NCI-H510A treated with DMSO at 0.1 percent for 48 hours (cell line): ENCODE results near the gene SEPHS1.
A peak's percentile ranks its signal among the peaks of the same experiment; 100 is the strongest.
"Not testable (repeated sequence)": the region's sequence is repeated elsewhere in the genome, so short reads cannot be mapped to it uniquely, and the experiment has no call there.

ENCODE experiments used
- DNase-seq: peaks from one replicate; lab custom pipeline; 2025; lab: John Stamatoyannopoulos, UW

Gene SEPHS1, protein sequence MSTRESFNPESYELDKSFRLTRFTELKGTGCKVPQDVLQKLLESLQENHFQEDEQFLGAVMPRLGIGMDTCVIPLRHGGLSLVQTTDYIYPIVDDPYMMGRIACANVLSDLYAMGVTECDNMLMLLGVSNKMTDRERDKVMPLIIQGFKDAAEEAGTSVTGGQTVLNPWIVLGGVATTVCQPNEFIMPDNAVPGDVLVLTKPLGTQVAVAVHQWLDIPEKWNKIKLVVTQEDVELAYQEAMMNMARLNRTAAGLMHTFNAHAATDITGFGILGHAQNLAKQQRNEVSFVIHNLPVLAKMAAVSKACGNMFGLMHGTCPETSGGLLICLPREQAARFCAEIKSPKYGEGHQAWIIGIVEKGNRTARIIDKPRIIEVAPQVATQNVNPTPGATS

DNA sequence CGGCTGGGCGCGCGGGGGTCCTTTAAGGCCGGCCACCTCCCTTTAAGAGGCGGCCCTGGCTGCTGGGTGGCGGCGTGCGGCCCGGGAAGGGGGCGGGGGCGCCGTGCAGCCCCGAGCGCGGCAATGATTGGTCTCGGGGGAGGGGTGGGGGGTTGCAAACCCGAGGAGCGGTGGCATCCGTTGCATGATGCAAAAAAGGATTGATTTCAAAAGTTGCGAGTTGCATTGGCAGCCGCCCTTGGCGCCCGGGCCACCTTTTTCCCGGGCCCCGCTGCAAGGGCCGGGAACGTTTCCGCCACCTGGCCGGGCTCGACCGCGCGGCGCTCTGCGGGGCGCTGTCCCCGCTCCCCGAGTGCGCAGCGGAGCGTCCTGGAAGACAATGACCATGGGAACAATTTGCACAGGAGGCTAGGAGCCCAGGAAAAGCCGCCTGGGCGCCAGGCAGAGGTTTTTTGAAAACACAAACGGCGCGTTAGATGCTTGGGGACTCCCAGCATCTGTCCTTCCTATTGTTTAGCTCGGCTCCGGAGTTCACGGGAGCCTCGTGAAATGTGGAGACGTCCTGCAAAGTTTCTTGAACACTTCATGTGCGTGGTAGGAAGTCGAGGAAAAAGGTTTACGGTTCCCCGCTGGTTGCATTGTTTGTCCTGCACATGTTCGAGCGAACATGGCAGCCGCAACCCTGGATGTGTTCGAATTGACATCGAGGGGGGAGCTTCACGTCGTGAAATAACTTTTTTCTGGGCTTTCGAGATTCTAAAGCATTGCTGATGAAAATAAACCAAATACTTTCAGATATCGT is at the start of gene SEPHS1:
Gene SEPHS1 (minus strand): TSS at position 78 of the 802 bp plus-strand sequence. CDS start 3,343 bp downstream, outside the sequence.
- DNase-seq, result peak; percentile 80

DNA sequence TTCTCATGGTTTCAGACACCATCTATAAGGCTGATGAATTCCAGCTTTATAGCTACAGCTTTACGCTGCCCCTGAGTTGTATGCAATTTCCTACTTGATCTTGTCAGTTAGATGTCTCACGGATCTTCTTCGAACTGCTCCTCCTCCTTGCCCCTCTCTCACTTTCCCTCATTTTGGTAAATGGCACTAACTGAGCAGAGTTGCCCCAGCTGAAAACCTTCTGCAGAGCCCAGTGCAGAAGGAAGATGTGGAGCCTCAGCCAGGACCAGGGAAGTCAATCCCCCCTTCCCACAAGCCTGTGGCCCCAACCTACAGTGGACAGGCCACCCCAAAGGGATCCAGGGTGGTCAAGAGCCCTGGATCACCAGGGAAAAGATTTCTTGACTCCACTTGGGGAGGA is 49.0 kb upstream of the SEPHS1 start:
- no peak for DNase-seq

DNA sequence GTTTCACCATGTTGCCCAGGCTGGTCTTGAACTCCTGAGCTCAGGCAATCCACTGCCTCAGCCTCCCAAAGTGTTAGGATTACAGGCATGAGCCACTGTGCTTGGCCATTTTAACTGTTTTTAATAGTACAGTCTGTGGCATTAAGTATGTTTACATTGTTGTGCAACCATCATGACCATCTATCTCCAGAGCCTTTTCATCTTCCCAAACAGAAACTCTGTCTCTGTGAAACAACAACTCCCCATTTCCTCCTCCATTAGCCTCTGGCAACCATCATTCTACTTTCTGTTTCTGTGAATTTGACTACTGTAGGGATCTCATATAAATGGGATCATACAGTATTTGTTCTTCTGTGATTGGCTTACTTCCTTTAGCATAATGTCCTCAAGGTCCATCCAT is 48.3 kb upstream of the SEPHS1 start:
- DNase-seq, result no peak

DNA sequence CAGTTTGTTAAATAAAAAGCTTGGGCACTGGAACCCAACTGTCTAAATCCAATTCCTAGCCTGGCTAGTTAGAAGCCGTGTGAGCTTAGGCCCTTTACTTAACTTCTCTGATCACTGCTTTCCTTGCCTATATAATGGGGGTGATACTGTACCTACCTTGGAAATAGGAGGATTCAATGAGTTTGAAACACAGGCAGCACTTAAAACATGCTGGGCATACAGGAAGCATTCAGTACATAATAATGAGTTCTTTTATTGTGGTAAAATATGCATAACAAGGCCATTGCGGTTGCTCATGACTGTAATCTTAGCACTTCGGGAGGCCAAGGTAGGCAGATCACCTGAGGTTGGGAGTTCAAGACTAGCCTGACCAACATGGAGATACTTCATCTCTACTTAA is 47.4 kb upstream of the SEPHS1 start:
- DNase-seq, result no peak

DNA sequence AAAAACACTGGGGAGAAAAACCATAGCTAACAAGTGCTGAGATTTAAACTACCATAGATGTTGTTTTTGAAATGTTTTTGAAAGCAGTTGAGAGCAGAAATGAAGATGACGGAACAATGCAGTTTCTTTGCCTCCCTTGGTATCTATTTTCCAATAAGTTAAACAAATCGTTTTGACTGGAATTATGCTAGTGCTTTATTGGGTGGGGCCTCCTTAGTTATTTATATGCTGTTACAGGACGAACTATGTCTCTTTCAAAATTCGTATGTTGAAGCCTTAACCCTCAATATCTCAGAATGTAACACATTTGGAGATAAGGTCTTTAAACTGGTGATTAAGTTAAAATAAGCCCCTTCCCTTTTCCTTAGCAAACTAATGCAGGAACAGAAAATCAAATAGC is 45.5 kb upstream of the SEPHS1 start:
- DNase-seq, result no peak

DNA sequence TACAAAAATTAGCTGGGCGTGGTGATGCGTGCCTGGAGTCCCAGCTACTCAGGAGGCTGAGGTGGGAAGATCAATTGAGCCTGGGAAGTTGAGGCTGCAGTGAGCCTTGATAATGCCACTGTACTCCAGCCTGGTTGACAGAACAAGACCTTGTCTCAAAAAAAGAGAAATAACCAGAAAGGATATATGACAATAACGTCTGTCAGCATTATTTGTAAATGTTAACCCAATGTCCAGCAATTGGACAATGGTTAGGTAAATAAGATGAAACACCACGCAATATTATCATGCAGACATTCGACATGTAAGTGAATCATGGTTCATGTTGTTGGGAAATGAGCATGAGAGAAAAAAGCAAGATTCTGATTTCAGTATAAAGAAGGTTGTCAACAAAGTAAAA is 44.6 kb upstream of the SEPHS1 start:
- DNase-seq, result no peak

DNA sequence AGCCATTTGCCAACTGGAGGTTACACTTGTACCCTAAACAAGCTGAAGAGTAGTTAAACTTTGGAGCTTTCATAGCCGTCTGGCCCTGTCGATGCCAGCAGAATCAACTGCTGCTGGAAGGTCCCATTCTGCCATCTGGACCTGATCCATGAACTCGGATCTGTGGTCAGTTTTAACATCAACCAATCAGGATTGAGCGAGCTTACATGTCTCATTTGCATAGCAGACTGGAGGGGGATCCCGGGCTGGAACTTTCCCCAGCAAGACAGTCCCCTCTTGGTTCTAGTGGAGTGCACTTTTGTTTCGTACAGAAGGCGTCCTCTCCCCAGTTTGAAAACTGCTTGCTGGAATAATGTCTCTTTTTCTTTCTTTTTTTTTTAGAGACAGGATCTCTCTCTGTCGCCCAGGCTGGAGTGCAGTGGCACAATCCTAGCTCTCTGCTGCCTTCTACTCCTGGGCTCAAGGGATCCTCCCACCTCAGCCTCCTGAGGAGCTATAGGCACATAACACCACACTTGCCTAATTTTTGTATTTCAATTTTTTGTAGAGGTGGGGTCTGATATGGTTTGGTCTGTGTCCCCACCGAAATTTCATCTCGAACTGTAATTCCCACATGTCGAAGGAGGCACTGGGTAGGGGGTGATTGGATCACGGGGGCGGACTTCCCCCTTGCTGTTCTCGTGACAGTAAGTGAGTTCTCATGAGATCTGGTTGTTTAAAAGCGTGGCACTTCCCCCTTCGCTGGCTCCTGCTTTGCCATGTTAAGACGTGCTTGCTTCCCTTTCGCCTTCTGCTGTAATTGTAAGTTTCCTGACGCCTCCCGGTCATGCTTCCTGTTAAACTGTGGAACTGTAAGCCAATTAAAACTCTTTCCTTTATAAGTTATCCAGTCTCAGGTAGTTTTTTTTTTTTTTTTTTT is 42.8 kb upstream of the SEPHS1 start:
- DNase-seq, result no peak

DNA sequence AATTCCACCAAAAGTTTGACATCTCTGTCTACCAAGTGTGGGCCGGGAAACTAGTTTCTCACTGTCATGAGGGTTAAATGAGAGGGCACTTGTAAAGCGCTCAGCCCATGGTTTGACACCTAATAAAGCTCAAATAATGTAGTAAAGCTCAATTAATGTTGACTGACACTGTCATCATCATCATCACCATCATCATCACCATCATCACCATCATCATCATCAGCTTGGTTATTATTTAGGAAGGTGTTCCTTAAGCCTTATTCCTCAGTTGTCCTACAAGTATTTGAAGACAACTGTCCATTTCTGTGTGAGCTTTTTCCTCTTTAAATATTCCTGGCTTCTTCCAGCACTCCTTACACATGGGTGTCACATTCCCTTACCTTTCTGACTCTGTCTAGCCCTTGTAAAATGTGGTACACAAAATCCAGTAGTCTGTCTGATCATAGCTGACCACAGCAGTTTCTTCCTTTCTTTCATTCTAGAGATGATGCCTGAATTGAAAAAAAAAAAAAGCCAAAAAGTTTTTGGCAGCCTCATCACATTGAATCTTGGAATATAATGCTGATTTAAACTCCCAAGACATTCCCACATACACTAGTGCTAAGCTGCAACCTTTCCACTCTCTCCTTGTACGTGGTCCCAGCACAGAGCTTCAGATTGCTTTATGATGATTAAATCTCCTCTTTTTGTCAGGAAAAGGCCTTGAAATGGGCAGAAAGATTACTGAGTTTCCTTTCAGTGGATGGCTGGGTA is 40.6 kb upstream of the SEPHS1 start:
- no peak for DNase-seq

DNA sequence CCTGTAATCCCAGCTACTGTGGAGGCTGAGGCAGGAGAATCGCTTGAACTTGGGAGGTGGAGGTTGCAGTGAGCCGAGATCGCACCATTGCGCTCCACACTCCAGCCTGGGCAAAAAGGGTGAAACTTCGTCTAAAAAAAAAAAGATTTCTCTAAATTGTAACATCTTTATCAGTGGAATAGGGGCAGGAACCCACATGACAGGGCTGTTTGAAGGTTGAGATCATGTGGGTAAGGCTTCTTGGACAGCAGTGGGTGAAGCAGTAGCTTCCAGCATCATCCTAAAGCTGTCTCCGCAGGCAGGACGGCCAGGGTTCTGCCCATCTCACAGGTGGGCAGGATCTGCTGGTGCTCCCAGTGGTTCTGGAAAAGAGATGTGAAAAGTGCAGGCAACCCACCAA is 37.9 kb upstream of the SEPHS1 start:
- DNase-seq, result no peak

DNA sequence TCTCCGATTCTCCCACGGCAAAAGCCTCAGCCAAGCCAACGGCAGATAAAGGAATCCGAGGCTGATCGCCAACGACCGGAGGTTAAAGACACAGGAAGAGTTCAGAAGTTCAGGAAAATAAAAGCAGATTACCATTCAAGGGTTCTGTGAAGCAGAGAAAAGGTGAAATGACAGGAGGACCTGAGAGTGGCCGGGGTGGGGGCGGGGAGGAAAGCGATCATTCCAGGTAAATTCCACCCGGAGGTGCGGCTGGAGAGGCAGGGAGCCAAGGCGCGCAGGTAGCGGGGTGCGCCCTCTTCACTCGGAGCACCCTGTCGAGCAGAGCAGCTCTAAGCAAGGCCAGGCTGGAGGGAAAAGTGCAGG is 35.3 kb upstream of the SEPHS1 start:
- no peak for DNase-seq

DNA sequence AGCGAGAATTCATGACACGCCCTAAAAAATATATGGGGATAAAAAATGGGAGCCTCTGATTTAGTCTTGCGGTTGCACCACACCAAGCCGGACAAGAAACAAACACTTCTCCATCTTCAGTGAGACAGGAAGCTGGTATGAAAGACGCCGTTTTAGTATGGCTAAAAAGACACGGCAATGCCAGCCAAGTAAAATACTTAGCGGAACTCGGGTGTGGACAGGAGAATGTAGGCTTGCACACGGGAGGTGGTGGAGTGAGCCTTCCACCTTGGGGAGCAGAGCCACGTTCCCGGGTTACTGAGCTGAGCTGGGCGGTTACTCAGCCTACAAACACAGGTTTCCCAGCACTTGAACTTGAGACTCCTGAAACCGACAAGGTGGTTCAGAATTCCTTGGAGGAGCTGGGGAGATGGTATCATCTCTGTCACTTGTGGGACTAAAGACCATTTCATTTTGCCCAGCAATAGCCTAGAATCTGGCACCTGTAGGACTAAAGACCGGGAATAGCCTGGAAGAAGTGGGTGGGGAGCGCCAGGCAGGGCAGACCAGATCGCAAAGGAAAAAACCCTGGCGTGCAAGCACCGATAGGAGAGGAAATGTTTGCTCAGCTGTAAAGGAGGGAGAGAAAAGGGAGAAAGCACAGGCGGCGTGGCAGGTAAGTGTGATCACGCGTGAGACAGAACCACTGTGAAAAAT is 34.8 kb upstream of the SEPHS1 start:
- peak; percentile 44 for DNase-seq

DNA sequence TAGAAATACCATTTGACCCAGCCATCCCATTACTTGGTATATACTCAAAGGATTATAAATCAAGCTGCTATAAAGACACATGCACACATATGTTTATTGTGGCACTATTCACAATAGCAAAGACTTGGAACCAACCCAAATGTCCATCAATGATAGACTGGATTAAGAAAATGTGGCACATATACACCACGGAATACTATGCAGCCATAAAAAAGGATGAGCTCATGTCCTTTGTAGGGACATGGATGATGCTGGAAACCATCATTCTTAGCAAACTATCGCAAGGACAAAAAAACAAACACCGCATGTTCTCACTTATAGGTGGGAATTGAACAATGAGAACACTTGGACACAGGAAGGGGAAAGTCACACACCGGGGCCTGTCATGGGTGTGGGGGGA is 31.0 kb upstream of the SEPHS1 start:
- not testable (repeated sequence) for DNase-seq

DNA sequence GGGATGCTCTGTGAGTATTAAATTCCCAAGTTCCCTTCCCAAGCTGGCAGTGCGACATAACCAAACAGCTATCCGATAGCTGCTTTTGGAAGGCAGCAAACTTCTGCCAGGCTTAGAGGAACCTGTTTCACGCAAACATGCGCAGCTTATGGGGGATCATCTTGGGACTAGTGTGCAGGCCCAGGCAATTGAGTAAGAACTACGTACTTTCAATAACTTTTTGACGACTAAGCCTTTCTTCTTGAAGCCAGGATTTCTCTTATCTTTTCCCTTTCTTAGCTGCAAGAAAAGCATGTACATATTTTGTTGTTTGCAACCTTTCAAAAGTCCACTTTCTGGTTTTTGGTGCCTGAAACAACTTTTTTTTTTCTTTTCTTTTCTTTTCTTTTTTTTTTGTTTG is 28.7 kb upstream of the SEPHS1 start:
- DNase-seq, result no peak

DNA sequence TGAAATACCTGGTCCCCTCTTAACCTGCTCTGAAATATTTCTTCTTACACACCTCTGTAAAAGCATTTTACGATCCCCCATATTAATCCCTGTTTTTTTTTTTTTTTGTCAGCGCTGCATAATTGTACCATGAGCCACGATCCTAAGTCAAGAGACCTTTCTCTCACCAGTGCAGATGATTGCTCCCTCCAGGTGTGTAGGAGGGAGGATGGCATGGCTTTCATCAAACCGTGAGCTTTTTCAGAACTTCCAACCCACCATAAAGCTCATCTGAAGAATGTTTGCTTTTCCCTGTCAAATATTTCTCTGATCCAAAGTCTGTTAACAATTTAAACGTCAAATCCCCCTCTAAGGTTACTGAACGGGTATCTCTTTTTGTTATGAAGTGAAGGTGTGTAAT is 28.2 kb upstream of the SEPHS1 start:
- DNase-seq, result no peak

DNA sequence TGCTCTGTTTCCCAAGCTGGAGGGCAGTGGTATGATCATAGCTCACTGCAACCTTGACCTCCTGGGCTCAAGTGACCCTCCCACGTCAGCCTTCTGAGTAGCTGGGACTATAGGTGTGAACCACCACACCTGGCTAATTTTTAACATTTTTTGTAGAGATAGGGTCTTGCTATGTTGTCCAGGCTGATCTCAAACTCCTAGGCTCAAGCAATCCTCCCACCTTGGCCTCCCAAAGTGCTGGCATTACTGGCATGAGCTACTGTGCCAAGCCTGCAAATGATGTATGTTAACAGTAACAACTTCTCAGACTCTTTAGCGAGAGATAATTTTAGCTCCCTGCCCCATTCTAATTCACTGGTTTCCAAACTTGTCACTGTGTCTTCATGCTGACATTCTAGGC is 27.7 kb upstream of the SEPHS1 start:
- DNase-seq, result no peak

DNA sequence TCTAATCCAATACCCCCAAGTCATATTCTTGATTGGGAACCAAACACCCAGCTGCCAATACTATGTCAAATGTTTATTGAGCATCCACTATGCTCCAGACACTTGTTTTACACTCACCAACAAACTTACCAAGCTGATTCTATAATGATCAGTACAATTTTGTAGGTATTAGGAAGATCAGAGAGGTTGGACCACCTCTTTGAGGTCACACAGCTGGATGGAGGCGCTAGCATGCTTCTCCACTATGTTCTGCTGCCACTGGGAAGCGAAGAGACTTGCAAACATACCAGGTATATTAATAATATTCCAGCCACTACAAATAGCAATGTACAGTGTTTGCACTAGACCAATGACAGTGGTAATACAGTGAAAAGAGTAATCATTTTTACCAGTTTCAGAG is 25.6 kb upstream of the SEPHS1 start:
- DNase-seq, result no peak

DNA sequence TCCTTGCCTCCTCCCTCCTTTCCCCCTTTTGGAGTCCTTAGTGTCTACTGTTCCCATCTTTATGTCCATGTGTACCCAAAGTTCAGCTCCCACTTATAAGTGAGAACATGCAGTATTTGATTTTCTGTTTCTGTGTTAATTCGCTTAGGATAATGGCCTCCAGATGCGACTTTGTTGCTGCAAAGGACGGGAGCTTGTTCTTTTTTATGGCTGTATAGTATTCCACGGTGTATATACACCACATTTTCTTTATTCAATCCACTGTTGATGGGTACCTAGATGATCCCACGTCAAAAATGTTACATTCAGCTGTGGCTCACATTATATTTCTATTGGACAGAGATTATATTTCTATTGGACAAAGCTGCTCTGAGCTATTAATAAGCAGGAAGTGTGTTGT is 24.4 kb upstream of the SEPHS1 start:
- DNase-seq, result no peak

DNA sequence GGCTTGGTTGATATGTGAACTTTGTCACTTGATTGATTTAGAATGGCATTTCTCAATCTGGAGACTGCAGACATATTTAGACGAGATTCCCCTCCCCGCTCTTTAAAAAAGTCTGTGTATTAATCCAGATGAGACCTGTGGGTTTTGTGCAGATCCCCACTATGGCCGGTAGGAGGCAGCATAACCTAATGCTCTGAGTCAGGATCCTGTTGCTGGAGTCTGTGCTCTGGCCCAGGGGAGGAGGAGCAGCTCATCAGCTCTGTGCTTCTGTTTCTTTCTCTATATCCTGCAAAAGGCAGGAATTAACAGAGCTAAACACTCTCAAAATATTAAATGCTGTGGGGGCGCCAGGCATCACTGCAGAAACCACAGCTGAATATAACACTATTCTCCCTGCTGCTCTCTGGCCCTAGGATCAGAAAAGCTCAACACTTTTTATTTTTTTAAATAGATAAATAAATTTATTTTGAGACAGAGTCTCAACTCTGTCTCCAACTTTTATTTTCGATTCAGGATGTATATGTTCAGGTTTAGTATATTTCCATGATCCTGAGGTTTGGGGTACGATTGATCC is 23.9 kb upstream of the SEPHS1 start:
- DNase-seq, result peak; percentile 87

DNA sequence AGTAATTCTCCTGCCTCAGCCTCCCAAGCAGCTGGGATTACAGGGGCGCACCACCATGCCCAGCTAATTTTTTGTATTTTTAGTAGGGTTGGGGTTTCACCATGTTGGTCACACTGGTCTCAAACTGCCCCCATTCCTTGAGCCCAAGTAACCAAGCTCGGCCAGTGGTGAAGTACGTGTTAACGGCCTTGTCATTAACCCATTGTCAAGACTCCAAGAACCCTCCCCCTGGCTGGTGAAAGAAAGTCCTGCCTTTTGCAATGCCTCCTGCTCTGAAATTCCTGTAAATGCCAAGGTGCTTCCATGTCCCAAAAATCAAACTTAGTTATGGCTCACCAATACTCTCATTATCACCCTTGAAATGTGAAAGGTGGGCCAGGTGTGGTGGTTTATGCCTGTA is 18.8 kb upstream of the SEPHS1 start:
- no peak for DNase-seq

DNA sequence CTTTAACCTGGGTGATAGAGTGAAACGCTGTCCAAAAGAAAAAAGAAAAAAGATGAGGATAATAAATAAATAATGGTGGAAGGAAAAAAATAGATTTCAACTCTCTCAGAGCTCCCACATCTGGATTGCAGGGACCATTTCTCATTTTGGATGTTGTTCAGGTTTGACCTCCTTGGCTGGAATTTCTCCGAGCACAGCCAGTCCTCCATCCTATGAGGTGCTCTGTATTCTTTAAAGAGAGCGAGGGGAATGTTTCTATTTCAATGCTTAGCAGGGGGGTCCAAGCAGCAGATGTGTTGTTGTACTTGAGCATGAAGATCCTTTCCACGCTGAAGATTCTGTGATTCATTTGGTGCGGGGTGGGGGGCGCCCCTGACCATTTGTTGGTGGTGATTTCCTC is 17.7 kb upstream of the SEPHS1 start:
- DNase-seq, result no peak

DNA sequence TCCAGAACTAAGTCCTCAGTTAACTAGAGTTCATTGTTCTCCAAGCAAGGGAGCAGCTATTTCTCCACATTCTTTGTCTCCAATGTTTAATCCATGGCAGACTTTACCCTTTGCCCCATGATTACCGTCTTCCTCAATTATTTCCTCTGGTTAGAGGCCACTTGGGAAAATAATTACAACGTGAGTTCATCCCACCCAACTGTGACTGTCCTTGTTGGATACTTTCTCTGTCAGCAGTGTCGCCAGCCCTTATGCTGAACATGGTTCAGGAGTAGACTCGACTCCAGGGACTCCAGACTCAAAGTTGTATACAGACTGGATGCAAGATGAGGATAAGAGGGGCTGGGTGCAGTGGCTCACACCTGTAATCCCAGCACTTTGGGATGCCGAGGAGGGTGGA is 17.1 kb upstream of the SEPHS1 start:
- DNase-seq, result no peak
